Esophagus squamous epithelium (tissue), 4 donors: Measurements from ENCODE around the gene CSMD2.

Experiments used
- POLR2A ChIP-seq, 4 donors: fragments of 450-650 bp; IDR thresholded peaks; one replicate each; pipeline ENCODE4 v1.6.1; 2017; ENCODE audit warnings: antibody characterized with exemption in 4 of 4, mild to moderate bottlenecking in 4 of 4, moderate library complexity in 3 of 4
- TF ChIP-seq, protein P1 (sequence below), 6 experiments: fragments of 450-650 bp in 4 of 6; fragments of 200-600 bp in 2 of 6; sonication (generic) in 2 of 6; IDR thresholded peaks; one replicate each; pipeline ENCODE4 v1.5.1; 2016 to 2019; ENCODE audit warnings: antibody characterized with exemption in 6 of 6, mild to moderate bottlenecking in 4 of 6, moderate library complexity in 4 of 6

DNA sequence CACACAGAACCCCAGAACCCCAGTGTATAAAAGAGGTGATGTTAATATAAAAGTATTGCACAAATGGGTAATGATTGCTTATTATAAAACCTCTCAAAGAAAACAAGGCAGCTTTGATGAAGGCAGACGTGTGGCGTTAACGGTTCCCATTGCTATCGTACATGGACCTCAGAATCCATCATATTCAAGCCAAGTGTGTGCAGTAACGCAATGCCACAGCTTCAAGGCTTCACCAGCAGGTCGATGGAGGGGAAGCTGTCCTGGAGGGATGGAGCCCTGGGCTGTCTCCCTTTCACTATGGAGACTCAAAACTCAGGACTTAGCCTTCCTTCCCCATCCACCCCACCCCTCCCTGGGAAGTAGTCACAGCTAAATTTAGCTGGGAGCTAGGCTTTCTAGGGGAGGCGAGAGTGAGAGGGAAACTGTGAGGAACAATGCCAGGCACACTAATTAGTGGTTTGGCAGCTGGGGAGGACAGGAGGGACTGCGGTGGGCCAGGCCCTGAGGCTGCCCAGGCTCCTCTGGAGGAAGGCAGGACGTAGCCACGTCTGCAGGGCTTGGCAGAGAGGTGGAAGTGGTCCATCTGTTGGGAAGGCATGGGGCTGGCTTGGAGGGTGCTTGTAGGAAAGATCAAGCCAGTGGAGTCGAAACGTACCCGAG, 180.0 kb downstream of the CSMD2 start:
- TF ChIP-seq, protein P1, sequence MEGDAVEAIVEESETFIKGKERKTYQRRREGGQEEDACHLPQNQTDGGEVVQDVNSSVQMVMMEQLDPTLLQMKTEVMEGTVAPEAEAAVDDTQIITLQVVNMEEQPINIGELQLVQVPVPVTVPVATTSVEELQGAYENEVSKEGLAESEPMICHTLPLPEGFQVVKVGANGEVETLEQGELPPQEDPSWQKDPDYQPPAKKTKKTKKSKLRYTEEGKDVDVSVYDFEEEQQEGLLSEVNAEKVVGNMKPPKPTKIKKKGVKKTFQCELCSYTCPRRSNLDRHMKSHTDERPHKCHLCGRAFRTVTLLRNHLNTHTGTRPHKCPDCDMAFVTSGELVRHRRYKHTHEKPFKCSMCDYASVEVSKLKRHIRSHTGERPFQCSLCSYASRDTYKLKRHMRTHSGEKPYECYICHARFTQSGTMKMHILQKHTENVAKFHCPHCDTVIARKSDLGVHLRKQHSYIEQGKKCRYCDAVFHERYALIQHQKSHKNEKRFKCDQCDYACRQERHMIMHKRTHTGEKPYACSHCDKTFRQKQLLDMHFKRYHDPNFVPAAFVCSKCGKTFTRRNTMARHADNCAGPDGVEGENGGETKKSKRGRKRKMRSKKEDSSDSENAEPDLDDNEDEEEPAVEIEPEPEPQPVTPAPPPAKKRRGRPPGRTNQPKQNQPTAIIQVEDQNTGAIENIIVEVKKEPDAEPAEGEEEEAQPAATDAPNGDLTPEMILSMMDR (IDR thresholded peaks at IDR 0.05), result no peak
- no peak for TF ChIP-seq POLR2A (IDR thresholded peaks at IDR 0.05)
